ENCODE data around the gene CXCR2.
"Not testable (repeated sequence)": the region's sequence is repeated elsewhere in the genome, so short reads cannot be mapped to it uniquely, and the experiment has no call there.

CXCR2 gene

GRCh38 chr2:218125626-218126080 is at the start of gene CXCR2:
CXCR2 (plus strand) TSS chr2:218126028; CDS start chr2:218134802, 8,774 bp downstream.
- DNase-seq (no peak), ATAC-seq (peak; percentile 56)
- Mint-ChIP-seq H3K4me3 (peak within 1 kb of the TSS; percentile 64 to 76), H3K27me3 (peaks cover 26% of the 10 kb centered on the region), H3K9me3 (peaks cover 0 to 4% of the 10 kb centered on the region in 2 donors), H3K27ac (peak within 1 kb of the TSS; percentile 19 to 93), H3K4me1 (peaks cover 11% of the 10 kb centered on the region)

GRCh38 chr2:218077464-218078216 is 48.2 kb upstream of the CXCR2 start:
- no peak overlapping the region for H3K27ac Mint-ChIP-seq
- no peaks in the 10 kb centered on the region for H3K9me3 Mint-ChIP-seq
- H3K4me1 Mint-ChIP-seq, result no peaks in the 10 kb centered on the region
- no peak for DNase-seq
- H3K27me3 Mint-ChIP-seq, result peaks cover 11% of the 10 kb centered on the region
- no peak overlapping the region for H3K4me3 Mint-ChIP-seq
- ATAC-seq, result no peak

DNA sequence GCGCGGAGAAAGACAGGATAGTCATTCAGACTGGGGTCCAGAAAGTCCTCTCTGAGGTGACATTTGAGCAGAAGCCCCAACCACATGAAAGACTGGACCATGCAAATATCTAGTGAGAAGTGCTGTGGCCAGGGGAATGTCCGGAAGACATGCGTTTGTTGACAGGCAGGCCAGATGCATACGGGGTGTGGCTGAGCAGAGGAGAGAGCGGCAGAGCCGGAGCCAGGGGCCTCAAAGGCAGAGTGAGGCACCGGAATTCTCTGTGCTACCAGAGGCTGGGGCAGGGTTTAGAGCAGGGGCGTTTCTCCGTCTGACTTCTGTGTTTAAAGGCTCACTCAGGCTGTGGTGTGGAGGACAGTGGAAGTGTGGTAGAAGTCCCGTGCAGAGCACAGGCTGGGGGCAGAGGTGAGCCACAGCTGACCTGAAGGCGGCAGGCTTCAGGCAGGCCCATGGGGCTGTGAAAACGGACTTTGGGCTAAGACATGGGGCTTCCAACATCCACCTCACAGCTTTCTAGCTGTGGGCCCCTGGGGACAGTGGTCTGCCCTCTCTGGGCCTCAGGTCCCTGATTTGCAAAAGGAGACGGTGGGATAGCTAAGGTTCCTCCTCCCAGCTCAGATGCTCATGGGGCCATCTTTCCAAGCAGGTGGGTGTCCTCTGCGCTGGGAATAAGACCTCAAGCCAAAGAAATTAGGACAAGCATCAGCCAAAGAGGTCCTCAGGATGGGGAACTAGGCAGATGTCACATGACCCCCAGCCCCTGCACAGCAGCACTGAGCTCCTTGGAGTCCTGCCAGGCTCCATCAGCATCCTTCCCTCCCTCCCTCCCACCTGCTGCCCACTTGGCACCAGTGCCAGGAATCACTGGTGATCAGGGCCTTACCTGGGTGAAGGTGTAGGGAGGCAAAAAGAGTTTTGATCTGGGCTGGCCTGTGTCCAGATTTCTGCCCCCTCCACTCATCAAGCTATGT is 45.6 kb upstream of the CXCR2 start:
- Mint-ChIP-seq H3K27me3 (no peaks in the 10 kb centered on the region), H3K4me3 (no peak overlapping the region), H3K9me3 (peaks cover 0 to 2% of the 10 kb centered on the region in 2 donors), H3K27ac (peak overlapping the region in 1 of 2 donors; percentile 20), H3K4me1 (no peaks in the 10 kb centered on the region)
- ATAC-seq (no peak), DNase-seq (no peak)

DNA sequence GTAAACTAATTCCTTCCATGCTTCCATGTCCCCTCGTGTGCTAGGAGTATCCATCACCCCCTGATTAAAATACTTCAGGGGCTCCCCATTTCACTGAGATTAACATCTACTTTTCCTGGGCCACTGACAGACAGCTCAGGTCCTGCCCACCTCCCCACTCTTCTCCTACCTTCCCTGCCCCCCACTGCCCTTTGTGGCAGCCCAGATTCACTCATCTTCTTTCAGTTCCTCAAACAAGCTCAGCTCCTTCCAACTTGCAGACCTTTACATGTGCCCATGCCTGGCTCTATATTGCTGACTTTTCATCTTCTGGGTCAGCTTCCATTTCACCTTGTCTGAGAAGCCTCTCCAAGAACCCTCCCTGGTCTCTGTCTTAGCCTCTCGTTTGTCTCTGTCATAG is 44.8 kb upstream of the CXCR2 start:
- H3K9me3 Mint-ChIP-seq, result peaks cover 1 to 6% of the 10 kb centered on the region in 2 donors
- no peaks in the 10 kb centered on the region for H3K4me1 Mint-ChIP-seq
- no peaks in the 10 kb centered on the region for H3K27me3 Mint-ChIP-seq
- no peak overlapping the region for H3K4me3 Mint-ChIP-seq
- no peak for ATAC-seq
- H3K27ac Mint-ChIP-seq, result peak overlapping the region in 1 of 2 donors; percentile 7
- no peak for DNase-seq

DNA sequence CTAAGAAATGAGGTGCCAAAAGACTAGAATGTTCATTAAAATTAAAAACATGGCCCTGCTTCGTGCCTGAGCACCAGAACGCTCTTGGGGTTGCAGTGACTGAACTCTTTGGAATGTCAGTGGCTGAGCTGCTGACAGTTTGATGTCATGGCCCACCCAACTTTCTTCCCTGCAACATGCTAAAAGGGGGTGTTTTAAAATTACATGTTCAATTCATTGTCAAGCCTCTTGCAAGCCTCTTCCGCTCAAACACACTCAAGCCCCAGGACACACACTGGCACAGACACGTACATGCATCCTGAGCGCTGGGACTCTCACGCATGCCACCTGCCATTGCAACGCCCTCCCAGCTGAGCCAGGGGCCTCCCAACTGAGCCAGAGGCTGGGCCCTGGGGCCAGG is 44.1 kb upstream of the CXCR2 start:
- Mint-ChIP-seq H3K27me3 (no peaks in the 10 kb centered on the region), H3K27ac (no peak overlapping the region), H3K4me1 (no peaks in the 10 kb centered on the region), H3K4me3 (no peak overlapping the region), H3K9me3 (peaks cover 8 to 12% of the 10 kb centered on the region in 2 donors)
- ATAC-seq, result no peak
- DNase-seq, result no peak

DNA sequence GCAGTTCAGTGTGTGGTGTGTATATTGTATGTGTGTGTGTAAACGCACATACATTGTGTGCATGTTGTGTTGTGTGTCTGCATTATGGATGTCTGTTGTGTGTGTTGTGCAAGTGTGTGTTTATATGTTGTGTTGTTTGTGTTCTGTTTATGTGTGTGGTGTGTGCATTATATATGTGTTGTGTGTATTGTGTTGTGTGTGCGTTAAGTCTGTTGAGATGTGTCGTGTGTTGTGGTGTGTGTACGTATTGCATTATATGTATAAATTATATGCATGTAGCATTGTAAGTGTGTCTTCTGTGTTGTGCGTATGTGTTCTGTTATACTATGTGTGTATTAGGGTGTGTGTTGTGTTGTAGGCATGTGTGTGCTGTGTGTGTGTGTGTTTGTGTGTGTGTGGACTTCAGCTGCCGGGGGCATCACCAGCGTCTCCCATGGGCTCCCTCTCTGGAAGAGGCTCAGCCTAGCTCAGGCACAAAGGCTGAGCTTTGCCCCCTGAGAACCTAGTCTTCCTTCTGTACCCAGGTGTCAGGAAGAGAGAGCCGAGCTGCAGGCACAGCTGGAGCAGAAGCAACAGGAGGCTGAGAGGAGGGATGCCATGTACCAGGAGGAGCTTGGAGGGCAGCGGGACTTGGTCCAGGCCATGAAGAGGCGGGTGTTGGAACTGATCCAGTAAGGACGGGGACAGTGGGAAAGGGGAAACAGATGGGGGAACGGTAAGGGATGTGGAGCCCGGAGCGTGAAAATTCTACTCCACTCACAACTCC is 43.1 kb upstream of the CXCR2 start:
- Mint-ChIP-seq H3K27me3 (no peaks in the 10 kb centered on the region), H3K4me3 (no peak overlapping the region), H3K9me3 (peaks cover 9 to 13% of the 10 kb centered on the region in 2 donors), H3K4me1 (no peaks in the 10 kb centered on the region), H3K27ac (no peak overlapping the region)
- ATAC-seq, result no peak
- no peak for DNase-seq

GRCh38 chr2:218083352-218083676 is 42.5 kb upstream of the CXCR2 start:
- ATAC-seq (no peak), DNase-seq (no peak)
- Mint-ChIP-seq H3K4me1 (no peaks in the 10 kb centered on the region), H3K4me3 (no peak overlapping the region), H3K27me3 (no peaks in the 10 kb centered on the region), H3K27ac (no peak overlapping the region), H3K9me3 (peaks cover 9 to 13% of the 10 kb centered on the region in 2 donors)

GRCh38 chr2:218086478-218086877 is 39.4 kb upstream of the CXCR2 start:
- no peaks in the 10 kb centered on the region for H3K4me1 Mint-ChIP-seq
- peaks cover 9 to 13% of the 10 kb centered on the region in 2 donors for H3K9me3 Mint-ChIP-seq
- no peak for ATAC-seq

DNA sequence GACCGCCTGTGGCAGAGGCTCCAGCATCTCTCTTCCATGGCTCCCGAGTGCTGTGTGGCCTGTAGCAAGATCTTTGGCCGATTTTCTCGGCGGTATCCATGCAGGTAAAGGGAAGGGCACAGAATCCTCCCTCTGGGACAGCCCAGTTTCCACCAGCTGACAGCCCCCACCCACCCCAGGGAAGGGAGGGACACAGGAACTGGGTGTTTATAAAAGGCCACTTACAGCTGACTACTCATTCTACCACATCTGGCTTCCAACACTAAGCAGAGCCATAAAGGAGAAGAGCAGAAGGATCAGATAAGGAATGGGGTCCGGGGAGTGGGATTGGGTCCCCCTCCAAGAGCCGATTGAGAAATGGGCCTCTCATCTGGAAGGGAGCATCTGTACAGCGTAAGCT is 36.6 kb upstream of the CXCR2 start:
- H3K27me3 Mint-ChIP-seq, result no peaks in the 10 kb centered on the region
- ATAC-seq (peak; percentile 23), DNase-seq (no peak)
- no peak overlapping the region for H3K4me3 Mint-ChIP-seq
- H3K27ac Mint-ChIP-seq, result no peak overlapping the region
- H3K9me3 Mint-ChIP-seq, result peaks cover 9 to 13% of the 10 kb centered on the region in 2 donors
- no peaks in the 10 kb centered on the region for H3K4me1 Mint-ChIP-seq

More at GRCh38 chr2:218086478-218086877, 39.4 kb upstream of the CXCR2 start:
- Mint-ChIP-seq H3K27ac (no peak overlapping the region), H3K4me3 (no peak overlapping the region), H3K27me3 (no peaks in the 10 kb centered on the region)
- DNase-seq, result no peak

DNA sequence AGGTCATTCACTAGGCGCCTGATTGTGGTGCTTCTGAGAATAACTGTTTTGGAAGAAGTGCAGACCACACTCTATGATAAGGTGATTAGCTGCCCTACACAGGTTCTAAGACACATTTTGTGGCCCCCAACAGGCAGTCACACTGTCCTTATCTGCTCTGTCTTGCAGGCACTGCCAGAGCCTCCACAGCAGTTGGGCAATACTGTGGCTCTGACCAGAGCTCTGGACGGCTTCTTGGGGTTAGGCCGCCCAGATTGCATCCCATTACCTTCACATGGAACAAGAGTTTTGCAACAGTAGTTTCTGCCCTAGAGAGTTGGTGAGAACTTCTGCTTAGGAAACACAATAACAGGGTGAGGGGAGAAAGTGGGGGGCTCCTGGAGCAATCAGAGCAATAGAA is 34.1 kb upstream of the CXCR2 start:
- ATAC-seq (no peak), DNase-seq (no peak)
- Mint-ChIP-seq H3K27me3 (no peaks in the 10 kb centered on the region), H3K27ac (no peak overlapping the region), H3K9me3 (peaks cover under 1% of the 10 kb centered on the region in 2 donors), H3K4me3 (no peak overlapping the region), H3K4me1 (no peaks in the 10 kb centered on the region)

- ATAC-seq, result no peak
- no peak for DNase-seq
- Mint-ChIP-seq H3K9me3 (no peaks in the 10 kb centered on the region), H3K27ac (no peak overlapping the region), H3K4me3 (no peak overlapping the region), H3K27me3 (no peaks in the 10 kb centered on the region), H3K4me1 (no peaks in the 10 kb centered on the region)
Observed at GRCh38 chr2:218093879-218094278, 31.9 kb upstream of the CXCR2 start.

- no peaks in the 10 kb centered on the region for H3K9me3 Mint-ChIP-seq
- ATAC-seq (no peak), DNase-seq (no peak)
- no peaks in the 10 kb centered on the region for H3K4me1 Mint-ChIP-seq
- H3K27ac Mint-ChIP-seq, result no peak overlapping the region
- no peak overlapping the region for H3K4me3 Mint-ChIP-seq
- peaks cover 8% of the 10 kb centered on the region for H3K27me3 Mint-ChIP-seq
Observed at GRCh38 chr2:218095853-218096252, 30.0 kb upstream of the CXCR2 start.

DNA sequence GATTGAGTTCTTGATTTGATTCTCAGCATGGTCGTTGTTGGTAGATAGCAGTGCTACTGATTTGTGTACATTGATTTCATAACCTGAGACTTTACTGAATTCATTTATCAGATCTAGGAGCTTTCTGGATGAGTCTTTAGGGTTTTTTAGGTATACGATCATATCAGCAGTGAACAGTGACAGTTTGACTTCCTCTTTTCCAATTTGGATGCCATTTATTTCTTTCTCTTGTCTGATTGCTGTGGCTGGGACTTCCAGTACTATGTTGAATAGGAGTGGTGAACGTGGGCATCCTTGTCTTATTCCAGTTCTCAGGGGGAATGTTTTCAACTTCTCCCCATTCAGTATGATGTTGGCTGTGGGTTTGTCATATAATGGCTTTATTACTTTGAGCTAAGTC is 27.9 kb upstream of the CXCR2 start:
- ATAC-seq (no peak), DNase-seq (no peak)
- Mint-ChIP-seq H3K27me3 (peaks cover 8% of the 10 kb centered on the region), H3K27ac (no peak overlapping the region), H3K4me3 (no peak overlapping the region), H3K9me3 (no peaks in the 10 kb centered on the region), H3K4me1 (no peaks in the 10 kb centered on the region)

DNA sequence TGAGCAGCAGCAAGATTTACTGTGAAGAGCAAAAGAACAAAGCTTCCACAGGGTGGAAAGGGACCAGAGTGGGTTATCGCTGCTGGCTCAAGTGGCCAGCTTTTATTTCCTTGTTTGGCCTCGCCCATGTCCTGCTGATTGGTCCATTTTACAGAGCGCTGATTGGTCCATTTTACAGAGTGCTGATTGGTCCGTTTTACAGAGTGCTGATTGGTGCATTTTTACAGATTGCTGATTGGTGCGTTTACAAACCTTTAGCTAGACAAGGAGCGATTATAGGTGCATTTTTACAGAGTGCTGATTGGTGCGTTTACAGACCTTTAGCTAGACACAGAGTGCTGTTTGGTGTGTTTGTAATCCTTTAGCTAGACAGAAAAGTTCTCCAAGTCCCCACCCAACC is 17.0 kb upstream of the CXCR2 start:
- not testable (repeated sequence) for H3K4me3 Mint-ChIP-seq, H3K27ac Mint-ChIP-seq, DNase-seq, H3K4me1 Mint-ChIP-seq, ATAC-seq
- H3K9me3 Mint-ChIP-seq, result peaks cover 12 to 33% of the 10 kb centered on the region in 2 donors
- H3K27me3 Mint-ChIP-seq, result peaks cover 73% of the 10 kb centered on the region

DNA sequence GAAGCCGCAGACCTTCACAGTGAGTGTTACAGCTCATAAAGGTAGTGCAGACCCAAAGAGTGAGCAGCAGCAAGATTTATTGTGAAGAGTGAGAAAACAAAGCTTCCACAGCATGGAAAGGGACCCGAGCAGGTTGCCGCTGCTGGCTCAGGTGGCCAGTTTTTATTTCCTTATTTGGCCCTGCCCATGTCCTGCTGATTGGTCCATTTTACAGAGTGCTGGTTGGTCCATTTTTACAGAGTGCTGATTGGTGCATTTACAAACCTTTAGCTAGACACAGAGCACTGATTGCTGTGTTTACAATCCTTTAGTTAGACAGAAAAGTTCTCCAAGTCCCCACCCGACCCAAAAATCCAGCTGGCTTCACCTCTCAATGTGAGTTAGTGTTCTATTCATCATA is 4.0 kb upstream of the CXCR2 start:
- H3K27ac Mint-ChIP-seq, H3K4me3 Mint-ChIP-seq, ATAC-seq, DNase-seq: not testable (repeated sequence)
- Mint-ChIP-seq H3K9me3 (peaks cover 12 to 17% of the 10 kb centered on the region in 2 donors), H3K27me3 (peaks cover 21% of the 10 kb centered on the region), H3K4me1 (peaks cover 11% of the 10 kb centered on the region)
